CD4-positive, alpha-beta T cell treated with Interleukin-1 beta for 1 hour (primary cell): ENCODE measurements around the gene ALDH1A1.
"Not testable (repeated sequence)": the region's sequence is repeated elsewhere in the genome, so short reads cannot be mapped to it uniquely, and the experiment has no call there.

ENCODE experiments used
- DNase-seq, 2 donors: peaks; one replicate each; pipeline ENCODE4 v3.0.0-alpha.2; 2020 to 2022

Gene ALDH1A1

GRCh38 chr9:72942451-72942850 is 10.4 kb downstream of the ALDH1A1 start:
- no peak for DNase-seq

- not testable (repeated sequence) for DNase-seq
These were observed 13.3 kb downstream of the ALDH1A1 start for GRCh38 chr9:72939581-72939980.

GRCh38 chr9:72937545-72937944 is 15.3 kb downstream of the ALDH1A1 start:
- DNase-seq: no peak

- DNase-seq: no peak
These were observed 16.2 kb downstream of the ALDH1A1 start for GRCh38 chr9:72936679-72937078.

- no peak for DNase-seq
These were observed 16.6 kb downstream of the ALDH1A1 start for GRCh38 chr9:72936266-72936665.

- no peak for DNase-seq
These were observed 17.3 kb downstream of the ALDH1A1 start for GRCh38 chr9:72935595-72935994.

- DNase-seq: no peak
These were observed 18.9 kb downstream of the ALDH1A1 start for GRCh38 chr9:72933730-72934665.

GRCh38 chr9:72932619-72933018 is 20.2 kb downstream of the ALDH1A1 start:
- no peak for DNase-seq

- DNase-seq: no peak
These were observed 21.0 kb downstream of the ALDH1A1 start for GRCh38 chr9:72931897-72932296.

- no peak for DNase-seq
These were observed 21.4 kb downstream of the ALDH1A1 start for GRCh38 chr9:72931437-72931836.

GRCh38 chr9:72930828-72931227 is 22.0 kb downstream of the ALDH1A1 start:
- no peak for DNase-seq

GRCh38 chr9:72929542-72929941 is 23.3 kb downstream of the ALDH1A1 start:
- no peak for DNase-seq

GRCh38 chr9:72928042-72928507 is 24.8 kb downstream of the ALDH1A1 start:
- DNase-seq: no peak

- DNase-seq: no peak
These were observed 26.3 kb downstream of the ALDH1A1 start for GRCh38 chr9:72926506-72926905.

- no peak for DNase-seq
These were observed 27.0 kb downstream of the ALDH1A1 start for GRCh38 chr9:72925891-72926290.

- no peak for DNase-seq
These were observed 27.6 kb downstream of the ALDH1A1 start for GRCh38 chr9:72925126-72925789.

- no peak for DNase-seq
These were observed 28.6 kb downstream of the ALDH1A1 start for GRCh38 chr9:72924154-72924790.

GRCh38 chr9:72923077-72923476 is 29.8 kb downstream of the ALDH1A1 start:
- DNase-seq: no peak

- DNase-seq: no peak
These were observed 30.8 kb downstream of the ALDH1A1 start for GRCh38 chr9:72921888-72922654.

- no peak for DNase-seq
These were observed 33.5 kb downstream of the ALDH1A1 start for GRCh38 chr9:72919246-72919945.

GRCh38 chr9:72917892-72918509 is 34.9 kb downstream of the ALDH1A1 start:
- no peak for DNase-seq

- no peak for DNase-seq
These were observed 37.2 kb downstream of the ALDH1A1 start for GRCh38 chr9:72915659-72916058.
